ENCODE results near the gene PAGE4.

The PAGE4 gene

DNA sequence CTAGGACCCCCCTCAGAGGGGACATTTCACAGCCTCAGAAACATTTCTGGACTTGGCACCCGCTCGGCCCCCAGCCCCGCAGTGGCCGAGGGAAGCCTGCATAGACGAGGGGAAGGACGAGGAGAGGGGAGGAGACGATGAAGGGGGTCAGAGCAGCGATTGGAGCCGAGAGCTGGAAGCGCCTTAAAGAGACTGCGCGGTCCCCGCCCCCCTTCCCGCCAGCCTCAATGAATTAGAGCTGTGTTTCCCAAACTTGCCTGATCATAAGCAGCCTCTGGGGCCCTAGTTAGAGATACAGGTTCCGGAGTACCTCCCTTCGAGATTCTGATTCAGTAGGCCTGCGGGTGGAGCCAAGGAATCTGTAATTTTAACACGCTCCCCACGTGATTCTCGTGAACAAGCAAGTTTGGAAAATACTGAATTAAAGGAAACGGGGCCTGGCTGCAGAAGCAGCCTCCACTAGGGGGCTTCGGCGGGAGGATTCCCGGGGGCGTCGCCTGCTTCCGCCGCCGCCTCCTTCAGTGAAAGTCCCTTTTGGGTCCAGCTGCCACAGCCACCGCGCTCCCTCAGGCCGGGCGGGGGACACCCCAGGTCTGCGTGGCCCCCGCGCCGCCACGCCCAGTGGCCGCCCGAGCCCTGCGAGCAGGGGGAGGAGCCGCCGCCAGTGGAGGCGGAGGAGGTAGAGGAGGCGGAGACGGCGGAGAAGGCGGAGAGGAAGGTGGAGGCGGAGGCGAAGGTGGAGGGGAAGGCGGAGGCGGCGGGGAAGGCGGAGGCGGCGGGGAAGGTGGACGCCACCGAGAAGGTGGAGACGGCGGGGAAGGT, 49.9 kb downstream of the PAGE4 start, which contains the start of gene USP27X (continued):
- TF ChIP-seq, protein P1, sequence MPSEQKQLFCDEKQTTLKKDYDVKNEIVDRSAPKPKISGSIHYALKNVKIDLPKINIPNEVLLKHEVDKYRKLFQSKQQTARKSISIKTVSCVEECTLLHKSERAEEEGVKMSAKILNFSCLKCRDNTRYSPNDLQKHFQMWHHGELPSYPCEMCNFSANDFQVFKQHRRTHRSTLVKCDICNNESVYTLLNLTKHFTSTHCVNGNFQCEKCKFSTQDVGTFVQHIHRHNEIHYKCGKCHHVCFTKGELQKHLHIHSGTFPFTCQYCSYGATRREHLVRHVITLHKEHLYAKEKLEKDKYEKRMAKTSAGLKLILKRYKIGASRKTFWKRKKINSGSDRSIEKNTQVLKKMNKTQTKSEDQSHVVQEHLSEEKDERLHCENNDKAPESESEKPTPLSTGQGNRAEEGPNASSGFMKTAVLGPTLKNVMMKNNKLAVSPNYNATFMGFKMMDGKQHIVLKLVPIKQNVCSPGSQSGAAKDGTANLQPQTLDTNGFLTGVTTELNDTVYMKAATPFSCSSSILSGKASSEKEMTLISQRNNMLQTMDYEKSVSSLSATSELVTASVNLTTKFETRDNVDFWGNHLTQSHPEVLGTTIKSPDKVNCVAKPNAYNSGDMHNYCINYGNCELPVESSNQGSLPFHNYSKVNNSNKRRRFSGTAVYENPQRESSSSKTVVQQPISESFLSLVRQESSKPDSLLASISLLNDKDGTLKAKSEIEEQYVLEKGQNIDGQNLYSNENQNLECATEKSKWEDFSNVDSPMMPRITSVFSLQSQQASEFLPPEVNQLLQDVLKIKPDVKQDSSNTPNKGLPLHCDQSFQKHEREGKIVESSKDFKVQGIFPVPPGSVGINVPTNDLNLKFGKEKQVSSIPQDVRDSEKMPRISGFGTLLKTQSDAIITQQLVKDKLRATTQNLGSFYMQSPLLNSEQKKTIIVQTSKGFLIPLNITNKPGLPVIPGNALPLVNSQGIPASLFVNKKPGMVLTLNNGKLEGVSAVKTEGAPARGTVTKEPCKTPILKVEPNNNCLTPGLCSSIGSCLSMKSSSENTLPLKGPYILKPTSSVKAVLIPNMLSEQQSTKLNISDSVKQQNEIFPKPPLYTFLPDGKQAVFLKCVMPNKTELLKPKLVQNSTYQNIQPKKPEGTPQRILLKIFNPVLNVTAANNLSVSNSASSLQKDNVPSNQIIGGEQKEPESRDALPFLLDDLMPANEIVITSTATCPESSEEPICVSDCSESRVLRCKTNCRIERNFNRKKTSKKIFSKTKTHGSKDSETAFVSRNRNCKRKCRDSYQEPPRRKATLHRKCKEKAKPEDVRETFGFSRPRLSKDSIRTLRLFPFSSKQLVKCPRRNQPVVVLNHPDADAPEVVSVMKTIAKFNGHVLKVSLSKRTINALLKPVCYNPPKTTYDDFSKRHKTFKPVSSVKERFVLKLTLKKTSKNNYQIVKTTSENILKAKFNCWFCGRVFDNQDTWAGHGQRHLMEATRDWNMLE (tag by site-specific recombination; conservative IDR thresholded peaks at IDR 0.05; ENCODE audit: low read depth): no peak
- no peak for TF ChIP-seq ZNF175 (tag by site-specific recombination; IDR thresholded peaks at IDR 0.05)
- no peak for TF ChIP-seq ZBTB21 (tag by site-specific recombination; IDR thresholded peaks at IDR 0.05)
- 0 out of 2 replicates have a peak, but pooled peaks have one; percentile 26 for TF ChIP-seq ZNF561 (tag by site-specific recombination; IDR thresholded peaks at IDR 0.05; ENCODE audit: borderline replicate concordance)
- TF ChIP-seq, protein P2, sequence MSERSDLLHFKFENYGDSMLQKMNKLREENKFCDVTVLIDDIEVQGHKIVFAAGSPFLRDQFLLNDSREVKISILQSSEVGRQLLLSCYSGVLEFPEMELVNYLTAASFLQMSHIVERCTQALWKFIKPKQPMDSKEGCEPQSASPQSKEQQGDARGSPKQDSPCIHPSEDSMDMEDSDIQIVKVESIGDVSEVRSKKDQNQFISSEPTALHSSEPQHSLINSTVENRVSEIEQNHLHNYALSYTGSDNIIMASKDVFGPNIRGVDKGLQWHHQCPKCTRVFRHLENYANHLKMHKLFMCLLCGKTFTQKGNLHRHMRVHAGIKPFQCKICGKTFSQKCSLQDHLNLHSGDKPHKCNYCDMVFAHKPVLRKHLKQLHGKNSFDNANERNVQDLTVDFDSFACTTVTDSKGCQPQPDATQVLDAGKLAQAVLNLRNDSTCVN (tag by site-specific recombination; optimal IDR thresholded peaks at IDR 0.05): peak; percentile 45
- no peak for TF ChIP-seq ZEB2 (tag by site-specific recombination; IDR thresholded peaks at IDR 0.05)
- no peak for TF ChIP-seq ZNF768 (tag by site-specific recombination; IDR thresholded peaks at IDR 0.05)
- no peak for TF ChIP-seq YY2 (tag by site-specific recombination; IDR thresholded peaks at IDR 0.05)
- peak; percentile 34; the same call in 1 of the 2 replicates for TF ChIP-seq ZNF366 (tag by site-specific recombination; conservative IDR thresholded peaks at IDR 0.05)
- TF ChIP-seq ZNF214 (tag by site-specific recombination; IDR thresholded peaks at IDR 0.05; ENCODE audit: borderline replicate concordance): no peak
- TF ChIP-seq ZNF248 (tag by site-specific recombination; IDR thresholded peaks at IDR 0.05): no peak
- TF ChIP-seq, protein P3, sequence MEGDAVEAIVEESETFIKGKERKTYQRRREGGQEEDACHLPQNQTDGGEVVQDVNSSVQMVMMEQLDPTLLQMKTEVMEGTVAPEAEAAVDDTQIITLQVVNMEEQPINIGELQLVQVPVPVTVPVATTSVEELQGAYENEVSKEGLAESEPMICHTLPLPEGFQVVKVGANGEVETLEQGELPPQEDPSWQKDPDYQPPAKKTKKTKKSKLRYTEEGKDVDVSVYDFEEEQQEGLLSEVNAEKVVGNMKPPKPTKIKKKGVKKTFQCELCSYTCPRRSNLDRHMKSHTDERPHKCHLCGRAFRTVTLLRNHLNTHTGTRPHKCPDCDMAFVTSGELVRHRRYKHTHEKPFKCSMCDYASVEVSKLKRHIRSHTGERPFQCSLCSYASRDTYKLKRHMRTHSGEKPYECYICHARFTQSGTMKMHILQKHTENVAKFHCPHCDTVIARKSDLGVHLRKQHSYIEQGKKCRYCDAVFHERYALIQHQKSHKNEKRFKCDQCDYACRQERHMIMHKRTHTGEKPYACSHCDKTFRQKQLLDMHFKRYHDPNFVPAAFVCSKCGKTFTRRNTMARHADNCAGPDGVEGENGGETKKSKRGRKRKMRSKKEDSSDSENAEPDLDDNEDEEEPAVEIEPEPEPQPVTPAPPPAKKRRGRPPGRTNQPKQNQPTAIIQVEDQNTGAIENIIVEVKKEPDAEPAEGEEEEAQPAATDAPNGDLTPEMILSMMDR (tag by site-specific recombination; IDR thresholded peaks at IDR 0.05): peak; percentile 55; the same call in 1 of the 2 replicates
- TF ChIP-seq ZNF660 (tag by site-specific recombination; IDR thresholded peaks at IDR 0.05): 0 out of 2 replicates have a peak, but pooled peaks have one; percentile 42
- TF ChIP-seq KLF1 (tag by site-specific recombination; IDR thresholded peaks at IDR 0.05): peak; percentile 47; the same call in 1 of the 2 replicates
- no peak for TF ChIP-seq ZNF311 (tag by site-specific recombination; IDR thresholded peaks at IDR 0.05; ENCODE audit: borderline replicate concordance)
- TF ChIP-seq KLF10 (tag by site-specific recombination; IDR thresholded peaks at IDR 0.05): peak; percentile 53; the same call in 1 of the 2 replicates
- TF ChIP-seq, protein P4, sequence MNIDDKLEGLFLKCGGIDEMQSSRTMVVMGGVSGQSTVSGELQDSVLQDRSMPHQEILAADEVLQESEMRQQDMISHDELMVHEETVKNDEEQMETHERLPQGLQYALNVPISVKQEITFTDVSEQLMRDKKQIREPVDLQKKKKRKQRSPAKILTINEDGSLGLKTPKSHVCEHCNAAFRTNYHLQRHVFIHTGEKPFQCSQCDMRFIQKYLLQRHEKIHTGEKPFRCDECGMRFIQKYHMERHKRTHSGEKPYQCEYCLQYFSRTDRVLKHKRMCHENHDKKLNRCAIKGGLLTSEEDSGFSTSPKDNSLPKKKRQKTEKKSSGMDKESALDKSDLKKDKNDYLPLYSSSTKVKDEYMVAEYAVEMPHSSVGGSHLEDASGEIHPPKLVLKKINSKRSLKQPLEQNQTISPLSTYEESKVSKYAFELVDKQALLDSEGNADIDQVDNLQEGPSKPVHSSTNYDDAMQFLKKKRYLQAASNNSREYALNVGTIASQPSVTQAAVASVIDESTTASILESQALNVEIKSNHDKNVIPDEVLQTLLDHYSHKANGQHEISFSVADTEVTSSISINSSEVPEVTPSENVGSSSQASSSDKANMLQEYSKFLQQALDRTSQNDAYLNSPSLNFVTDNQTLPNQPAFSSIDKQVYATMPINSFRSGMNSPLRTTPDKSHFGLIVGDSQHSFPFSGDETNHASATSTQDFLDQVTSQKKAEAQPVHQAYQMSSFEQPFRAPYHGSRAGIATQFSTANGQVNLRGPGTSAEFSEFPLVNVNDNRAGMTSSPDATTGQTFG (tag by site-specific recombination; IDR thresholded peaks at IDR 0.05; ENCODE audit: borderline replicate concordance): no peak
- no peak for TF ChIP-seq ZNF785 (tag by site-specific recombination; IDR thresholded peaks at IDR 0.05)
- no peak for TF ChIP-seq OSR2 (tag by site-specific recombination; IDR thresholded peaks at IDR 0.05)
- no peak for TF ChIP-seq ZNF223 (tag by site-specific recombination; IDR thresholded peaks at IDR 0.05)
- peak; percentile 73; the same call in 1 of the 2 replicates for TF ChIP-seq KLF8 (tag by site-specific recombination; IDR thresholded peaks at IDR 0.05)
- no peak for TF ChIP-seq OVOL3 (tag by site-specific recombination; IDR thresholded peaks at IDR 0.05)
- TF ChIP-seq MZF1 (tag by site-specific recombination; IDR thresholded peaks at IDR 0.05; ENCODE audit: borderline replicate concordance): no peak
- peak; percentile 86 for TF ChIP-seq SP3 (tag by site-specific recombination; IDR thresholded peaks at IDR 0.05)
- peak; percentile 28; the same call in 1 of the 2 replicates for TF ChIP-seq ZXDB (tag by site-specific recombination; IDR thresholded peaks at IDR 0.05)
- no peak for TF ChIP-seq ZNF521 (tag by site-specific recombination; IDR thresholded peaks at IDR 0.05)
- TF ChIP-seq ZNF747 (tag by site-specific recombination; IDR thresholded peaks at IDR 0.05): no peak
- TF ChIP-seq, protein P5, sequence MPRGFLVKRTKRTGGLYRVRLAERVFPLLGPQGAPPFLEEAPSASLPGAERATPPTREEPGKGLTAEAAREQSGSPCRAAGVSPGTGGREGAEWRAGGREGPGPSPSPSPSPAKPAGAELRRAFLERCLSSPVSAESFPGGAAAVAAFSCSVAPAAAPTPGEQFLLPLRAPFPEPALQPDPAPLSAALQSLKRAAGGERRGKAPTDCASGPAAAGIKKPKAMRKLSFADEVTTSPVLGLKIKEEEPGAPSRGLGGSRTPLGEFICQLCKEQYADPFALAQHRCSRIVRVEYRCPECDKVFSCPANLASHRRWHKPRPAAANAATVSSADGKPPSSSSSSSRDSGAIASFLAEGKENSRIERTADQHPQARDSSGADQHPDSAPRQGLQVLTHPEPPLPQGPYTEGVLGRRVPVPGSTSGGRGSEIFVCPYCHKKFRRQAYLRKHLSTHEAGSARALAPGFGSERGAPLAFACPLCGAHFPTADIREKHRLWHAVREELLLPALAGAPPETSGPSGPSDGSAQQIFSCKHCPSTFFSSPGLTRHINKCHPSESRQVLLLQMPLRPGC (tag by site-specific recombination; IDR thresholded peaks at IDR 0.05): no peak

Measured in HEK293 (cell line).